ENCODE data around the gene SLCO4A1. TPM values are rescaled to one million over a fixed set of nuclear protein-coding genes. Genes with fewer than 3 reads are reported as not detected.

The SLCO4A1 gene
- total RNA-seq, 1 donor from 2014 or later: 38.6 TPM

GRCh38 chr20:62689861-62690260 lies 47.6 kb downstream of the SLCO4A1 start:
- Histone ChIP-seq H3K27me3 (ENCODE audit: control insufficient read depth, insufficient read depth, low read length) (peaks cover 41% of the 10 kb centered on the region), H3K36me3 (ENCODE audit: control insufficient read depth, insufficient read depth, low read length) (no peaks in the 10 kb centered on the region), H3K4me3 (ENCODE audit: low read depth, low read length) (no peak overlapping the region)
- DNase-seq (ENCODE audit: low read depth): no peak
- no peak for TF ChIP-seq CTCF (IDR thresholded peaks at IDR 0.05; ENCODE audit: insufficient read depth, low read length, poor library complexity, severe bottlenecking)

GRCh38 chr20:62690261-62690820 lies 48.0 kb downstream of the SLCO4A1 start:
- DNase-seq (ENCODE audit: low read depth): no peak
- no peaks in the 10 kb centered on the region for H3K36me3 ChIP-seq (ENCODE audit: control insufficient read depth, insufficient read depth, low read length)
- peaks cover 41% of the 10 kb centered on the region for H3K27me3 ChIP-seq (ENCODE audit: control insufficient read depth, insufficient read depth, low read length)
- no peak for TF ChIP-seq CTCF (IDR thresholded peaks at IDR 0.05; ENCODE audit: insufficient read depth, low read length, poor library complexity, severe bottlenecking)
- H3K4me3 ChIP-seq (ENCODE audit: low read depth, low read length): no peak overlapping the region

GRCh38 chr20:62691487-62691886 lies 49.2 kb downstream of the SLCO4A1 start:
- Histone ChIP-seq H3K27me3 (ENCODE audit: control insufficient read depth, insufficient read depth, low read length) (peaks cover 41% of the 10 kb centered on the region), H3K36me3 (ENCODE audit: control insufficient read depth, insufficient read depth, low read length) (no peaks in the 10 kb centered on the region), H3K4me3 (ENCODE audit: low read depth, low read length) (no peak overlapping the region)
- DNase-seq (ENCODE audit: low read depth): no peak
- no peak for TF ChIP-seq CTCF (IDR thresholded peaks at IDR 0.05; ENCODE audit: insufficient read depth, low read length, poor library complexity, severe bottlenecking)

GRCh38 chr20:62692176-62692575 lies 49.9 kb downstream of the SLCO4A1 start:
- DNase-seq (ENCODE audit: low read depth): no peak
- Histone ChIP-seq H3K27me3 (ENCODE audit: control insufficient read depth, insufficient read depth, low read length) (peaks cover 41% of the 10 kb centered on the region), H3K4me3 (ENCODE audit: low read depth, low read length) (no peak overlapping the region), H3K36me3 (ENCODE audit: control insufficient read depth, insufficient read depth, low read length) (no peaks in the 10 kb centered on the region)
- no peak for TF ChIP-seq CTCF (IDR thresholded peaks at IDR 0.05; ENCODE audit: insufficient read depth, low read length, poor library complexity, severe bottlenecking)

GRCh38 chr20:62692801-62693523 lies 50.7 kb downstream of the SLCO4A1 start:
- Histone ChIP-seq H3K36me3 (ENCODE audit: control insufficient read depth, insufficient read depth, low read length) (no peaks in the 10 kb centered on the region), H3K27me3 (ENCODE audit: control insufficient read depth, insufficient read depth, low read length) (peaks cover 37% of the 10 kb centered on the region), H3K4me3 (ENCODE audit: low read depth, low read length) (no peak overlapping the region)
- TF ChIP-seq CTCF (IDR thresholded peaks at IDR 0.05; ENCODE audit: insufficient read depth, low read length, poor library complexity, severe bottlenecking): no peak
- no peak for DNase-seq (ENCODE audit: low read depth)

- no peak for TF ChIP-seq CTCF (IDR thresholded peaks at IDR 0.05; ENCODE audit: insufficient read depth, low read length, poor library complexity, severe bottlenecking)
- Histone ChIP-seq H3K4me3 (ENCODE audit: low read depth, low read length) (no peak overlapping the region), H3K36me3 (ENCODE audit: control insufficient read depth, insufficient read depth, low read length) (no peaks in the 10 kb centered on the region), H3K27me3 (ENCODE audit: control insufficient read depth, insufficient read depth, low read length) (peaks cover 37% of the 10 kb centered on the region)
- DNase-seq (ENCODE audit: low read depth): no peak
These were observed 51.2 kb downstream of the SLCO4A1 start for GRCh38 chr20:62693524-62693922.

Data from kidney epithelial cell (primary cell).